ENCODE data around the gene USP14. TPM values are rescaled to one million over a fixed set of nuclear protein-coding genes. Genes with fewer than 3 reads are reported as not detected.
A peak's percentile ranks its signal among the peaks of the same experiment; 100 is the strongest.
"Not testable (repeated sequence)": the region's sequence is repeated elsewhere in the genome, so short reads cannot be mapped to it uniquely, and the experiment has no call there.

The USP14 gene
- total RNA-seq: 38.4 and 40.0 TPM in 2 replicates

DNA sequence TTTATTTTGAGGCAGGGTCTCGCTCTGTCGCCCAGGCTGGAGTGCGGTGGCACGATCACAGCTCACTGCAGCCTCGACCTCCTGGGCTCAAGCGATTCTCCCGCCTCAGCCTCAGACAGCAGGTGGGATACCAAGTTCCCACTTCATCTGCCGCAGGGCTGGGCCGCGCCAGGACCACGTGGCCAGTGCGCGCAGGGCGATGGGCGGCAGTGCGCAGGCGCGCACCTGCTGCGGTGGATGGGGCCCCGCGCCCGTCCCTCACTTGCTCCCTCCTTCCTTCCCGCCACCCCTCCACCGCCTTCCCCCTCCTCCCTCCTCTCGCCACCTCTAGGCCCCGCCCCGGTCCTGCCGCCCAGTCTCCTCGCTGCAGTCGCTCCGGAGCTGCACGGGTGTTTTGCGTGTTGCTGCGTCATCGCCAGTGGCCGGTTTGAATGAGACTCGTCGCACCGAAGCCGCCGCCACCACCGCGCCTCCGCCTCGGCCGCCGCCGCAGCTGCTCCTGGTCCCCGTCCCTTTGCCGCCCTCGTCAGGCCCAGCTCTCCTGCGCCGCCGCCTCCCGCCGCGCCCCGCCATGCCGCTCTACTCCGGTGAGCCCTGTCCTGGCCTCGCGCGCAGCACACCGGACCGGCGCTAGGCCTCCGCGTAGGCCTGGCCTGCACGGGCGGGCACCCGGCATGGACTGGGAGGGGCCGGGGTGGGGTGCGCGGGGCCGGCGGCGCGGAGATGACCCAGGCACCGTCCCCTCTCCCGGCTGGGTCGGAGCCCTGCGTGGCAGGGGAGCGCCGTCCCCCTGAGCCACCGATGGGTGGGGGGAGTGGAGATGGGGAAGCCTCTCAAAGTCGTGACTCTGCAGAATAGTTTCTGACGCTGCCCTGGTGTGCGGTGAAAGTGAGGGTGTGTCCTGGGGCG lies at the start of gene USP14:
TSS of gene USP14 (plus strand) at position 430 of the 909 bp plus-strand sequence. CDS start at position 572, 142 bp downstream.
- Histone ChIP-seq H3K36me3 (ENCODE audit: control insufficient read depth, insufficient read depth, low read length) (no peaks in the 10 kb centered on the region), H3K4me3 (ENCODE audit: low read depth, low read length) (peak within 1 kb of the TSS; percentile 68), H3K27me3 (ENCODE audit: control insufficient read depth, insufficient read depth, low read length) (no peaks in the 10 kb centered on the region)
- TF ChIP-seq, protein P1, sequence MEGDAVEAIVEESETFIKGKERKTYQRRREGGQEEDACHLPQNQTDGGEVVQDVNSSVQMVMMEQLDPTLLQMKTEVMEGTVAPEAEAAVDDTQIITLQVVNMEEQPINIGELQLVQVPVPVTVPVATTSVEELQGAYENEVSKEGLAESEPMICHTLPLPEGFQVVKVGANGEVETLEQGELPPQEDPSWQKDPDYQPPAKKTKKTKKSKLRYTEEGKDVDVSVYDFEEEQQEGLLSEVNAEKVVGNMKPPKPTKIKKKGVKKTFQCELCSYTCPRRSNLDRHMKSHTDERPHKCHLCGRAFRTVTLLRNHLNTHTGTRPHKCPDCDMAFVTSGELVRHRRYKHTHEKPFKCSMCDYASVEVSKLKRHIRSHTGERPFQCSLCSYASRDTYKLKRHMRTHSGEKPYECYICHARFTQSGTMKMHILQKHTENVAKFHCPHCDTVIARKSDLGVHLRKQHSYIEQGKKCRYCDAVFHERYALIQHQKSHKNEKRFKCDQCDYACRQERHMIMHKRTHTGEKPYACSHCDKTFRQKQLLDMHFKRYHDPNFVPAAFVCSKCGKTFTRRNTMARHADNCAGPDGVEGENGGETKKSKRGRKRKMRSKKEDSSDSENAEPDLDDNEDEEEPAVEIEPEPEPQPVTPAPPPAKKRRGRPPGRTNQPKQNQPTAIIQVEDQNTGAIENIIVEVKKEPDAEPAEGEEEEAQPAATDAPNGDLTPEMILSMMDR (IDR thresholded peaks at IDR 0.05; ENCODE audit: insufficient read depth, low read length, poor library complexity, severe bottlenecking): no peak
- peak; percentile 77 for DNase-seq (ENCODE audit: low read depth)

DNA sequence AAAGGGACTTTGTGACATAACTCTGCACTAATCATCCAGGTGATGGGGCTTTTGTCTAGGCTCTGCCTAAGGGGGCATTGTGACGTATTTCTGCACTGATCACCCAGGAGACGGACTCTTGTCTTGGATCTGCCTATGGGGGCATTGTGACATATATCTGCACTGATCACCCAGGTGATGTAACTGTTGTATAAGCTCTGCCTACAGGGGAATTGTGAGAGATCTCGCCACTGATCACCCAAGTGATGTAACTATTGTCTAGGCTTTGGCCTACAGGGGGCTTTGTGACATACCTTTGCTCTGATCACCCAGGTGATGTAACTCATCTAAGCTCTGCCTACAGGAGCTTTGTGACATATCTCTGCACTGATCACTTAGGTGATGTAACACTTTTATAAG lies 49.7 kb upstream of the USP14 start:
- H3K4me3 ChIP-seq (ENCODE audit: low read depth, low read length); DNase-seq (ENCODE audit: low read depth); H3K27me3 ChIP-seq (ENCODE audit: control insufficient read depth, insufficient read depth, low read length); H3K36me3 ChIP-seq (ENCODE audit: control insufficient read depth, insufficient read depth, low read length): not testable (repeated sequence)

DNA sequence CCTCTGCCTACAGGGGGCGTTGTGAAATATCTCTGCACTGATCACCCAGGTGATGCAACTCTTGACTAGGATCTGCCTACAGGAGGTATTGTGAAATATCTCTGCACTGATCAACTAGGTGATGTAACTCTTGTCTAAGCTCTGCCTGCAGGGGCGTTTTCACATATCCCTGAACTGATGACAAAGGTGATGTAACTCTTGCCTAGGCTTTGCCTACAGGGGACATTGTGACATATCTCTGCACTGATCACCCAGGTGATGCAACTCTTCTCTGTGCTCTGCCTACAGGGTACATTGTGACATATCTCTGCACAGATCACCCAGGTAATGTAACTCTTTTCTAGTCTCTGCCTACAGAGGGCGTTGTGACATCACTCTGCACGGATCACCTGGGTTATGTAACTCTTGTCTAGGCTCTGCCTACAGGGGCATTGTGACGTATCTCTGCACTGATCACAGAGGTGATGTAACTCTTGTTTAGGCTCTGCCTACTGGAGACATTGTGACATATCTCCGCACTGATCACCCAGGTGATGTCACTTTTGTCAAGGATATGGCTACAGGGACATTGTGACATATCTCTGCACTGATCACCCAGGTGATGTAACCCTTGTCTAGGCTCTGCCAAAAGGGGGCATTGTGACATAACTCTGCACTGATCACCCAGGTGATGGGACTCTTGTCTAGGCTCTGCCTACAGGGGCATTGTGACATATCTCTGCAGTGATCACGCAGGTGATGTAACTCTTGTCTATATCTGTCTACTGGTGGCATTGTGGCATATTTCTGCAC lies 49.0 kb upstream of the USP14 start:
- H3K27me3 ChIP-seq (ENCODE audit: control insufficient read depth, insufficient read depth, low read length); H3K36me3 ChIP-seq (ENCODE audit: control insufficient read depth, insufficient read depth, low read length); DNase-seq (ENCODE audit: low read depth); H3K4me3 ChIP-seq (ENCODE audit: low read depth, low read length): not testable (repeated sequence)

DNA sequence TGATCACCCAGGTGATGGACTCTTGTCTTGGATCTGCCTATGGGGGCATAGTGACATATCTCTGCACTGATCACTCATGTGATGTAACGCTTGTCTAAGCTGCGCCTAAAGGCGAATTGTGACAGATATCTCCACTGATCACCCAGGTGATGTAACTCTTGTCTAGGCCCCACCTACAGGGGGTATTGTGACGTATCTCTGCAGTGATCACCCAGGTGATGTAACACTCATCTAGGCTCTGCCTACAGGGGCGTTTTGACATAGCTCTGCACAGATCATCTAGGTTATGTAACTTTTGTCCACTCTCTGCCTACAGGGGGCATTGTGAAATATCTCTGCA lies 48.5 kb upstream of the USP14 start:
- H3K36me3 ChIP-seq (ENCODE audit: control insufficient read depth, insufficient read depth, low read length); H3K27me3 ChIP-seq (ENCODE audit: control insufficient read depth, insufficient read depth, low read length); H3K4me3 ChIP-seq (ENCODE audit: low read depth, low read length); DNase-seq (ENCODE audit: low read depth): not testable (repeated sequence)

DNA sequence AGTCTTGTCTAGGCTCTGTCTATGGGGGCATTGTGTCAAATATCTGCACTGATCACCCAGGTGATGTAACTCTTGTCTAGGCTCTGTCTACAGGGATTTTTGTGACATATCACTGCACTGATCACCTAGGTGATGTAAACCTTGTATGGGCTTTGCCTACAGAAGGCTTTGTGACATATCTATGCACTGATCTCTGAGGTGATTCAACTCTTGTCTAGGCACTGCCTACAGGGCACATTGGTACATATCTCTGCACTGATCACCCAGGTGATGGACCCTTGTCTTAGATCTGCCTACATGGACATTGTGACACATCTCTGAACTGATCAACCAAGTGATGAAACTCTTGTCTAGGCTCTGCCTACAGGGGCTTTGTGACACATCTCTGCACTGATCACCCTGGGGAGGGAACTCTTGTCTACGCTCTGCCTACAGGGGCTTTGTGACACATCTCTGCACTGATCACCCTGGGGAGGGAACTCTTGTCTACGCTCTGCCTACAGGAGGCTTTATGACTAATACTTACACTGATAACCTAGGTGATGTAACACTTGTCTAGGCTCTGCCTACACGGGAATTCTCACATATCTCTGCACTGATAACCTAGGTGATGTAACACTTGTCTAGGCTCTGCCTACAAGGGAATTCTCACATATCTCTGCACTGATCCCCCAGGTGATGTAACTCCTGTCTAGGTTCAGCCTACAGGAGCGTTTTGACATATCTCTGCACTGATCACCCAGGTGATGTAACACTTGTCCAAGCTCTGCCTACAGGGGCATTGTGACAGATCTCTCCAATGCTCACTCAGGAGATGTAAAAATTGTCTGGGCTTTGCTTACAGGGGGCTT lies 47.8 kb upstream of the USP14 start:
- not testable (repeated sequence) for H3K4me3 ChIP-seq (ENCODE audit: low read depth, low read length); H3K27me3 ChIP-seq (ENCODE audit: control insufficient read depth, insufficient read depth, low read length); DNase-seq (ENCODE audit: low read depth); H3K36me3 ChIP-seq (ENCODE audit: control insufficient read depth, insufficient read depth, low read length)

DNA sequence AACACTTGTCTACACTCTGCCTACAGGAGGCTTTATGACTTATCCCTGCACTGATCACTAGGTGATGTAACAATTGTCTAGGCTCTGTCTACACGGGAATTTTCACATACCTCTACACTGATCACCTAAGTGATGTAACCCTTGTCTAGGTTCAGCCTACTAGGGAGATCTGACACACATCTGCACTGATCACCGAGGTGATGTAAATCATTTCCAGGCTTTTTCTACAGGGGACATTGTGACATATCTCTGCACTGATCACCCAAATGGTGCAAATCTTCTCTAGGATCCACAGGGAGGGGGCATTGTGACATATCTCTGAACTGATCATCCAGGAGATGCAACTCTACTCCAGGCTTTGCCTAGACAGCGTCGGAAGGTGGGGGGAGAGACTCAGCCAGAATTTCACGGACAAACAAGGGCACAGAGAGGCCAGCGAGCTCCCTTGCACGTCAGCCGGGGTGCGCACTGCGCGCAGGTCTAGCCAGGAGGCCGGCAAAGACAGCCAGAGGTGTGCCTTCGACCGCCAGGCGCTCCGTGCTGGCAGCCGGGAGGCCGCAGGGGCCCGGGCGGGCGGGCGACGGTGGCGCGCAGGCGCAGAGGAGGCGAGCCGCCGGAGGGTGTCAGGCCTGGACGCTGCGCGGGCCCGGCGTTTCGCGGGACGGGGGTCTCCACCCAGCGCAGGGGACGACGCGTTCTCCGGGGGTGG lies 46.9 kb upstream of the USP14 start:
- Histone ChIP-seq H3K4me3 (ENCODE audit: low read depth, low read length) (peak overlapping the region; percentile 38), H3K36me3 (ENCODE audit: control insufficient read depth, insufficient read depth, low read length) (no peaks in the 10 kb centered on the region), H3K27me3 (ENCODE audit: control insufficient read depth, insufficient read depth, low read length) (no peaks in the 10 kb centered on the region)
- no peak for DNase-seq (ENCODE audit: low read depth)
- TF ChIP-seq, protein P1 (IDR thresholded peaks at IDR 0.05; ENCODE audit: insufficient read depth, low read length, poor library complexity, severe bottlenecking): no peak

DNA sequence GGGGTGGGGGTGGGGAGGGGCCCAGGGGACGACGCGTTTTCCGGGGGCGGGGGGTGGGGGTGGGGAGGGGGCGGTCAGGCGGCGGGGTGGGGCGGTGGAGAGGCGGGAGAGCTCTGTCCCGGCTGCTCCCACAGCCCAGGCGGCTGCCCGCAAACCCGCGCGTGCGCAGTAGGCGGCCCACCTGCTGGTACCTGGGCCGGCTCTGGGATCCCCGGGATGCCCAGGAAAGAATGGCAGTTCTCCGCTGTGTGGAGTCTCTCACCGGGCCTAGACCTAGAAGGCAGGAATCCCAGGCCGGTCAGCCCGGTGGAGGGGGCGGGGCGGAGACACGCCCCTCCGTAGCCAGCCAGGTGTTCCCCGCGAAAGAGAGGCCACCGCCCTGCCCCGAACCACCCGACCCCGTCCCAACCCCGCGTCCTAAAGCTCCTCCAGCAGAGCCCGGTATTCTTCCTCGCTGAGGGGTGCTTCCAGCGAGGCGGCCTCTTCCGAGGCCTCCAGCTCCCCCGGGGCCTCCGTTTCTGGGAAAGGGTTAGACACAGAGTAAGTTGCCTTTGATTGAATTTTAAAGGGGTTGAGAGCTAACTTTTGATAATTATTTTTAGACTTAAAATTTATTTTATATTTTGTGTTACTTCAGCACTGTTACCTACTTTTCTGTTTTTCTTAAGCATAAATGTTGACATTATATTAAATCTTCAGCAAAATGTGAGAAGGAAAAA lies 46.2 kb upstream of the USP14 start:
- DNase-seq (ENCODE audit: low read depth); H3K36me3 ChIP-seq (ENCODE audit: control insufficient read depth, insufficient read depth, low read length); H3K27me3 ChIP-seq (ENCODE audit: control insufficient read depth, insufficient read depth, low read length): not testable (repeated sequence)
- H3K4me3 ChIP-seq (ENCODE audit: low read depth, low read length): peak overlapping the region; percentile 38

DNA sequence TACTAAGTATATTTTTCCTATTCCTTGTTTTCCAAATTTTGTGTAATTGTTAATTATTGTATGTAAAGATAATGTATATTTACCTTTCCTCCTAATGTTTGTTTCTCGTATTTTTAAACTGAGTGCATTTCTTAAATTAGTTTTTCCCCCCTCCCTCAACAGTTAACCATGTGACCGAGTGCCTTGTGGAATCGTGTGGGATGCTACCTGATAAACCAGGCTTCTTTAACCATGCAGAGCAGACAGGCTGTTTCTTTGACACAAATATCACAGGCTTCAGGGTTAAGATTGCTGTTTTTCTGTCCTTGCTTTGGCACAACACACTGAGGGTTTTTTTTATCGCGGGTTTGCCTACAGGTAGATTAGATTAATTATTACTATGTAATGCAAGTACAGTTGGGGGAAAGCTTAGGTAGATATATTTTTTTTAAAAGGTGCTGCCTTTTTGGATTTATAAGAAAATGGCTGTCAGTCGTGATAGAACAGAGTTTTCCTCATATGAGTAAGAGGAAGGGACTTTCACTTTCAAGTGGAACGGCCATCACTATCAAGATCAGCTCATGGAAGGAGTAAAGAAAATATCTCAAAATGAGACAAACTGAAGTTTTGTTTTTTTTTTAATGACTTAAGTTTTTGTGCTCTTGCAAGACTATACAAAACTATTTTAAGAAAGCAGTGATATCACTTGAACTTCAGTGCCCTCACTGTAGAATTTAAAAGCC lies 37.7 kb upstream of the USP14 start:
- not testable (repeated sequence) for H3K36me3 ChIP-seq (ENCODE audit: control insufficient read depth, insufficient read depth, low read length); H3K27me3 ChIP-seq (ENCODE audit: control insufficient read depth, insufficient read depth, low read length); DNase-seq (ENCODE audit: low read depth); H3K4me3 ChIP-seq (ENCODE audit: low read depth, low read length)

Measured in kidney epithelial cell (primary cell).